Smooth muscle cell (in vitro differentiated cells): Measurements from ENCODE around the gene PHC3. TPM values are rescaled to one million over a fixed set of nuclear protein-coding genes. Genes with fewer than 3 reads are reported as not detected.

Source experiments
- DNase-seq: peaks from one replicate; lab custom pipeline; 2025; ENCODE audit not compliant: unreplicated experiment; lab: John Stamatoyannopoulos, UW
- H2AFZ ChIP-seq: fragments of 200-600 bp; sonication (generic); 2 replicates; pipeline ENCODE4 v1.6.0; 2016; ENCODE audit warnings: antibody characterized with exemption, low read depth, mild to moderate bottlenecking
- H3F3A ChIP-seq: fragments of 200-600 bp; sonication (generic); 2 replicates; pipeline ENCODE4 v1.6.0; 2017; ENCODE audit warnings: antibody characterized with exemption, low read depth
- H3K27ac ChIP-seq: fragments of 200-600 bp; sonication (generic); 2 replicates; pipeline ENCODE4 v1.5.1; 2016; ENCODE audit warnings: low read depth, mild to moderate bottlenecking
- H3K27me3 ChIP-seq: fragments of 200-600 bp; sonication (generic); 2 replicates; pipeline ENCODE4 v1.6.1; 2016; ENCODE audit warnings: low read depth, mild to moderate bottlenecking
- H3K36me3 ChIP-seq: fragments of 200-600 bp; sonication (generic); 2 replicates; pipeline ENCODE4 v1.5.1; 2016; ENCODE audit warnings: low read depth
- H3K4me1 ChIP-seq: fragments of 200-600 bp; sonication (generic); 2 replicates; pipeline ENCODE4 v1.5.1; 2016; ENCODE audit warnings: low read depth
- H3K4me2 ChIP-seq: fragments of 200-600 bp; sonication (generic); 2 replicates; pipeline ENCODE4 v1.6.0; 2016; ENCODE audit warnings: mild to moderate bottlenecking
- H3K4me3 ChIP-seq: fragments of 200-600 bp; sonication (generic); 2 replicates; pipeline ENCODE4 v1.5.1; 2016; ENCODE audit warnings: mild to moderate bottlenecking
- H3K79me2 ChIP-seq: fragments of 200-600 bp; sonication (generic); 2 replicates; pipeline ENCODE4 v1.6.0; 2016; ENCODE audit warnings: low read depth, mild to moderate bottlenecking
- H3K9ac ChIP-seq: fragments of 200-600 bp; sonication (generic); 2 replicates; pipeline ENCODE4 v1.6.0; 2016; ENCODE audit warnings: low read depth
- H3K9me3 ChIP-seq: fragments of 200-600 bp; sonication (generic); replicated peaks from 2 replicates; pipeline ENCODE4 v1.5.1; 2016; ENCODE audit warnings: low read depth
- H4K20me1 ChIP-seq: fragments of 200-600 bp; sonication (generic); 2 replicates; pipeline ENCODE4 v1.6.0; 2016; ENCODE audit warnings: low read depth
- WGBS: methylation state at CpG from one replicate; pipeline ENCODE4 v1.1.7; 2016; ENCODE audit warnings: low lambda C conversion rate; 5-methylcytosine and 5-hydroxymethylcytosine counted together
- polyA plus RNA-seq: library from polyadenylated mRNA; unstranded; fragments of >200 nt; fragmentation: Nextera tagmentation; extraction: Ambion mirVana; gene quantifications from 2 replicates; pipeline ENCODE4 v1.2.1, GENCODE V29; 2016
- total RNA-seq: library from RNA; depleted of rRNA; stranded (reverse); fragments of >200 nt; gene quantifications from 2 replicates; pipeline ENCODE4 v1.2.3, GENCODE V29; 2014
- TF ChIP-seq, protein P1 (sequence below): fragments of 200-600 bp; sonication (generic); IDR thresholded peaks from 2 replicates; pipeline ENCODE4 v1.5.1; 2017; ENCODE audit warnings: borderline replicate concordance, mild to moderate bottlenecking, antibody characterized with exemption; ENCODE audit not compliant: insufficient read depth, poor library complexity, severe bottlenecking

Gene PHC3
- total and polyA plus RNA-seq, 2 experiments from 2014 or later = 28.8 to 33.1 TPM

DNA sequence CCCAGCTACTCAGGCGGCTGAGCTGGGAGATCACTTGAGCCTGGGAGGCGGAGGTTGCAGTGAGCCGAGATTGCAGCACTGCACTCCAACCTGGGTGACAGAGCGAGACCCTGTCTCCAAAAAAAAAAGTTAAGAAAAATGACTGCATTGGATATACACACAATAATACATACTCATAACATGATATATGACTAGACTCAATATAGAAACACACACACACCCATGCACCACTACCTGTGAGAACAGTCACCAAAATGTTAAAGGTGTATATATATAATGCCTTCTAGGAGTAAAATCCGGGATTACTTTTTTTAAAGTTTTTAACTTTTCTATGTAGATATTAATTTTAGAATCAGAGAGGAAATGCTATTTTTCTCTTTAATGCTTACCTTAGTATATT is 25.9 kb downstream of the PHC3 start:
- no peaks in the 10 kb centered on the region for H3K27me3 ChIP-seq
- no peak overlapping the region for H3K4me3 ChIP-seq
- H4K20me1 ChIP-seq = peaks cover 96% of the 10 kb centered on the region
- no peaks in the 10 kb centered on the region for H3K9me3 ChIP-seq
- 100% methylated on average over 3 of the region's 5 CpGs for WGBS
- H3K36me3 ChIP-seq = peaks cover 4% of the 10 kb centered on the region
- no peaks in the 10 kb centered on the region for H3F3A ChIP-seq
- no peaks in the 10 kb centered on the region for H3K4me1 ChIP-seq
- H2AFZ ChIP-seq = no peak overlapping the region
- no peak for DNase-seq
- peaks cover 75% of the 10 kb centered on the region for H3K79me2 ChIP-seq
- TF ChIP-seq, protein P1, sequence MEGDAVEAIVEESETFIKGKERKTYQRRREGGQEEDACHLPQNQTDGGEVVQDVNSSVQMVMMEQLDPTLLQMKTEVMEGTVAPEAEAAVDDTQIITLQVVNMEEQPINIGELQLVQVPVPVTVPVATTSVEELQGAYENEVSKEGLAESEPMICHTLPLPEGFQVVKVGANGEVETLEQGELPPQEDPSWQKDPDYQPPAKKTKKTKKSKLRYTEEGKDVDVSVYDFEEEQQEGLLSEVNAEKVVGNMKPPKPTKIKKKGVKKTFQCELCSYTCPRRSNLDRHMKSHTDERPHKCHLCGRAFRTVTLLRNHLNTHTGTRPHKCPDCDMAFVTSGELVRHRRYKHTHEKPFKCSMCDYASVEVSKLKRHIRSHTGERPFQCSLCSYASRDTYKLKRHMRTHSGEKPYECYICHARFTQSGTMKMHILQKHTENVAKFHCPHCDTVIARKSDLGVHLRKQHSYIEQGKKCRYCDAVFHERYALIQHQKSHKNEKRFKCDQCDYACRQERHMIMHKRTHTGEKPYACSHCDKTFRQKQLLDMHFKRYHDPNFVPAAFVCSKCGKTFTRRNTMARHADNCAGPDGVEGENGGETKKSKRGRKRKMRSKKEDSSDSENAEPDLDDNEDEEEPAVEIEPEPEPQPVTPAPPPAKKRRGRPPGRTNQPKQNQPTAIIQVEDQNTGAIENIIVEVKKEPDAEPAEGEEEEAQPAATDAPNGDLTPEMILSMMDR = no peak
- H3K9ac ChIP-seq = no peak overlapping the region
- no peak overlapping the region for H3K27ac ChIP-seq
- no peak overlapping the region for H3K4me2 ChIP-seq

DNA sequence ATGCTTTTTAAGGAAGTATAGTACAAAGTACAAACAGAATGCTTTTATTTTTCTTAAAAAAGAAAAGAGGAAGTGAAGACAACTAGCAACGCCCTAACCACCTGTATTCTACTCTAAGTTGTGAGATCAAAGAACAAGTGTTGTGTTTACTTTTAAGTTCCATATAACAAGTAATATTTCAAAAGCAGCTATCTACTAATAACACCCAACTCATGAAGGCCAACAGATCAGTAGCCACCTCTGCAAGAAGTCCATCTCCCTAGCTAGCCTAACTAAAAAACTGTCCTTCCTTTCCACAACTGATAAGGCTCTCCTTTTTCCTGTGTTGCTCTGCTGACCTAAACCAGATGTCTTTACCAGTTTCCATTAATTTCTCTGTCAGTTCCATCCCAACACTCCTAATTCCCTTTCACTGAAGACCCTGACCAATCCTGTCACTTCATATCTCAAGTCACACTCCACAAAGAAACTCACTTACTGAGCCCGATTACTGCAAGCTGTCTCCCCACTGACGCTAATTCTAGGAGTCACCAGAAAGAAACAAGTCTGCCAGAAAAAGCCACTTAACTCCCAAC is 26.9 kb downstream of the PHC3 start:
- TF ChIP-seq, protein P1 = no peak
- no peaks in the 10 kb centered on the region for H3K9me3 ChIP-seq
- peaks cover 94% of the 10 kb centered on the region for H4K20me1 ChIP-seq
- H3F3A ChIP-seq = no peaks in the 10 kb centered on the region
- H3K27ac ChIP-seq = no peak overlapping the region
- 67% methylated on average over 3 of the region's 3 CpGs for WGBS
- H3K4me3 ChIP-seq = no peak overlapping the region
- H3K27me3 ChIP-seq = no peaks in the 10 kb centered on the region
- no peak overlapping the region for H3K4me2 ChIP-seq
- DNase-seq = no peak
- peaks cover 72% of the 10 kb centered on the region for H3K79me2 ChIP-seq
- no peak overlapping the region for H2AFZ ChIP-seq
- no peak overlapping the region for H3K9ac ChIP-seq
- H3K36me3 ChIP-seq = peaks cover 4% of the 10 kb centered on the region
- H3K4me1 ChIP-seq = no peaks in the 10 kb centered on the region

DNA sequence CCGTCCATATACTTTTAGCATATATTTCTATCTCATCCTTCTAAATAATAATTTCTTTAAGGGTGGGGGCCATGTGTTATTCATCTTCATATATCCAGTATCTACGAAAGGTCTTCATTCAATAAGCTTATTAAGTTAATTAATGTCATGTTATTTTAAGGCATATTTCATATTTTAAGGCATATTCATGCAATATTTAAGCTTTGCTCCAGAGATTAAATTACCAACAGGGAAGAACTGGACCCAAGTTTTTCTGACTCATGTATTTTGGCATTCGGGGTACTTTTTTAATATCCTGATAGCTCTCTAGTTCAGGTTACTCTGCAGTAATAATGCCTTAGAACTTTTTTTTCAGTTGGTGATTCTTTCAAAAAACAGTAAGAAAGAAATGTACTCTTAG is 27.4 kb downstream of the PHC3 start:
- Histone ChIP-seq H3K4me1 (no peaks in the 10 kb centered on the region), H4K20me1 (peaks cover 94% of the 10 kb centered on the region), H3K36me3 (peaks cover 4% of the 10 kb centered on the region), H3K27ac (no peak overlapping the region), H3K4me3 (no peak overlapping the region), H3K27me3 (no peaks in the 10 kb centered on the region), H3K4me2 (no peak overlapping the region), H3K9me3 (no peaks in the 10 kb centered on the region), H3F3A (no peaks in the 10 kb centered on the region), H2AFZ (no peak overlapping the region), H3K9ac (no peak overlapping the region), H3K79me2 (peaks cover 72% of the 10 kb centered on the region)
- TF ChIP-seq, protein P1 = no peak
- WGBS = 97% methylated on average over 3 of the region's 3 CpGs
- DNase-seq = no peak

DNA sequence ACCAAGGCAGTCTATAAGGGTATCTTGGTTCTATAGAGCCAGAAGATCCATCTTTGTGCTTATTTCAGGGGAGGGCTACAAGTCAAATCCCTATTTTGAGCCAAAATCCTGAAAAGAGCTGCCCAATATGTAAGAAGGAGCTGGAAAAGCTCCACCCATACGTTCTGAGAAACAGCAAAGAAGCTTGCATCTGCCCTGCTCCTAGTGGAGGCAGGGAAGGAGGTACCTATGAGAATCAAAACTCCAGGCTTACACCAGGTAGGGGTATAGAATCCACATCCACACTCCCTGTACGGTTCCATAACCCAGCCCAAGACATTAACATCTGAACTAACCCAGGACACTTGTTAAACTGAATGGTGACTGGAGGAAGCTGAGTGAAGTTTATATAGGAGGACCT is 30.0 kb downstream of the PHC3 start:
- Histone ChIP-seq H3K27ac (no peak overlapping the region), H3K4me2 (no peak overlapping the region), H4K20me1 (peaks cover 77% of the 10 kb centered on the region), H3K9me3 (no peaks in the 10 kb centered on the region), H3K36me3 (no peaks in the 10 kb centered on the region), H3K4me3 (no peak overlapping the region), H3F3A (no peaks in the 10 kb centered on the region), H3K27me3 (no peaks in the 10 kb centered on the region), H3K4me1 (no peaks in the 10 kb centered on the region), H2AFZ (no peak overlapping the region), H3K79me2 (peaks cover 64% of the 10 kb centered on the region), H3K9ac (no peak overlapping the region)
- WGBS = 95% methylated on average over 2 of the region's 2 CpGs
- DNase-seq = no peak
- TF ChIP-seq, protein P1 = no peak
